ENCODE measurements around the gene PPP2R2C. TPM values are rescaled to one million over a fixed set of nuclear protein-coding genes. Genes with fewer than 3 reads are reported as not detected.
A peak's percentile ranks its signal among the peaks of the same experiment; 100 is the strongest.

The PPP2R2C gene
- total RNA-seq, 2 donors from 2014 or later = not detected

DNA sequence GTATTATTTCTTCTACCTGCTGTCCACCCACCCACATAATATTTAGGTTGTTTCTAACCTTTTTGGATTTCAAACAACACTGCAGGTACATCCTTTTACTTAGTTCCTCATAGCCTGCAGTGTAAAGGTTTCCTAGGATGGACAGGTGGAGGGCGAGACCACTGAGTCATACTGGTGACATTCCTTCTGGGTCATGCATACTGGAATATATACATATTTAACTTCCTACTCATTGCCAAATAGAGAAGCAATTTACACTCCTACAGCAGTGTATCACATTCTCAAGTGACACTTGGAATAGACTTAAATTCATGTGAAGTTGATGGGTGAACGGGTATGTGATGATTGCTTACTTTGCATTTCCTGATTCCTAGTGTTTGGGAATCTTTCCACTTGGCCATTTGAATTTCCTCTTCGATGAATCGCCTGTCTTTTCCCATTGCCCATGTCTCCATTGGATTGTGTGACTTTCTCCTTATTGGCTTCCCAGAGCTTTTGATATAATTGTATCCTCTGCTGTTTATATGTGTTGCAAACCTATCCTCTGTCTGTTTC, 8.2 kb upstream of the PPP2R2C start:
- ATAC-seq (replicated peaks) = no peak
- H3K4me3 Mint-ChIP-seq = no peak overlapping the region
- peaks cover 1% of the 10 kb centered on the region for H3K9me3 Mint-ChIP-seq
- H3K4me1 Mint-ChIP-seq = no peaks in the 10 kb centered on the region
- peaks cover 18% of the 10 kb centered on the region for H3K27me3 Mint-ChIP-seq
- no peaks in the 10 kb centered on the region for H3K36me3 Mint-ChIP-seq (ENCODE audit: low read depth)
- no peak overlapping the region for H3K27ac Mint-ChIP-seq

DNA sequence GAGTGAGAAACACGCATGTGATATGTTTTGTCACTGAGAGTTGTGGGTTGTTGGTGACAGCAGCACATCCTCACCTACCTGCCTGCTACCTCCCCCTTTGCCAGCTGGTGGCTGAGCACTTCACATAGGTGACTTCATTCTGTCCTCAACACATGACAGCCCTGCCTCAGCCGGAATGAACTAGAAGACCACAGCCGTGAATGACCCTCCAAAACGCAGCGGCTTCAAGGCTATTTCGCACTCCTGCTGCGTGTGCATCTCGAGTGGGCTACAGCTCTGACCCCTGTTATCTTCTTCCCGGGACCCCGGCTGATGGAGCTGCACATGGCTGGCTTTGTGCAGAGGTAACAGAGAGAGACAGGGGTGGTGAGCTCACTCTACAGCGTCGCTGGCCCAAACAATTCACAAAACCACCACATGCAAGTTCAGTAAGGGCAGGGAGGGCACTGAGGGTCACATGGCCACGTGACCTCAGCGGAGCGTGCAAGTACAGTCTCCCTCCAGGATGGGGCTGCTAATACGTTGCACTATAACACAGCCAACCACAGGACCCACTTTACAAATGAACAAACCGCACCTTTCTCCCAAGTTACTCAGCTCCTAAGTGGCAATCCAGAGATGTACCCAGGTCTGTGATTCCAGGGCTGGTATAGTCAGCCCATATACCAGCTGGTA, 6.3 kb upstream of the PPP2R2C start:
- no peaks in the 10 kb centered on the region for H3K36me3 Mint-ChIP-seq (ENCODE audit: low read depth)
- ATAC-seq (replicated peaks) = no peak
- peaks cover 37% of the 10 kb centered on the region for H3K27me3 Mint-ChIP-seq
- H3K27ac Mint-ChIP-seq = no peak overlapping the region
- H3K4me3 Mint-ChIP-seq = no peak overlapping the region
- H3K9me3 Mint-ChIP-seq = no peaks in the 10 kb centered on the region
- no peaks in the 10 kb centered on the region for H3K4me1 Mint-ChIP-seq

GRCh38 chr4:6476893-6477292, 4.5 kb upstream of the PPP2R2C start:
- H3K27ac Mint-ChIP-seq = no peak overlapping the region
- H3K27me3 Mint-ChIP-seq = peaks cover 43% of the 10 kb centered on the region
- H3K4me1 Mint-ChIP-seq = no peaks in the 10 kb centered on the region
- no peaks in the 10 kb centered on the region for H3K9me3 Mint-ChIP-seq
- H3K36me3 Mint-ChIP-seq (ENCODE audit: low read depth) = no peaks in the 10 kb centered on the region
- H3K4me3 Mint-ChIP-seq = no peak overlapping the region
- ATAC-seq (replicated peaks) = no peak

DNA sequence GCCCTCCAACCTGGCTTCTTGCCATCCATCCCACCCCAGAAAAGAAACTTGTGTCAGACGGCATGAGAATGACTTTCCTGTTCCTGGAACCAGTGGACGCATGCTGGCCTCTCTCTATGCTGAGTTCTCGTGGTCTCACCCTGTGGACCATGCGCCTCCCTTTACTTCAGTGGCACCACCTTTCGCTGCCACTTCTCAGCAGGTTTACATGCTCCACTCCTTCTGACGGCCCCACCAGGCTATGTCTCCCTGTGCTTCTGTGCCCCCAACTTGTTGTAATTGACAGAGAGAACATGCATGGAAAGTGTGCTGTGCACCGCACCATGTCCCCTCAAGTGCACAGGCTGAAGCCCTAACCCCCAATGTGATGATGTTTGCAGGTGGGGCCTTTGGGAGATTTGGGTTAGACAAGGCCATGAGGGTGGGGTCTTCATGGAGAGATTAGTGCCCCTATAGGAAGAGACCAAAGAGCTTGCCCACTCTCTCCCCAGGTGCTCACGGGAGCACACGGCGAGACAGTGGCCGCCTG, 3.1 kb upstream of the PPP2R2C start:
- no peak for ATAC-seq (replicated peaks)
- Mint-ChIP-seq H3K36me3 (ENCODE audit: low read depth) (no peaks in the 10 kb centered on the region), H3K9me3 (no peaks in the 10 kb centered on the region), H3K27ac (no peak overlapping the region), H3K27me3 (peaks cover 36% of the 10 kb centered on the region), H3K4me1 (no peaks in the 10 kb centered on the region), H3K4me3 (no peak overlapping the region)

DNA sequence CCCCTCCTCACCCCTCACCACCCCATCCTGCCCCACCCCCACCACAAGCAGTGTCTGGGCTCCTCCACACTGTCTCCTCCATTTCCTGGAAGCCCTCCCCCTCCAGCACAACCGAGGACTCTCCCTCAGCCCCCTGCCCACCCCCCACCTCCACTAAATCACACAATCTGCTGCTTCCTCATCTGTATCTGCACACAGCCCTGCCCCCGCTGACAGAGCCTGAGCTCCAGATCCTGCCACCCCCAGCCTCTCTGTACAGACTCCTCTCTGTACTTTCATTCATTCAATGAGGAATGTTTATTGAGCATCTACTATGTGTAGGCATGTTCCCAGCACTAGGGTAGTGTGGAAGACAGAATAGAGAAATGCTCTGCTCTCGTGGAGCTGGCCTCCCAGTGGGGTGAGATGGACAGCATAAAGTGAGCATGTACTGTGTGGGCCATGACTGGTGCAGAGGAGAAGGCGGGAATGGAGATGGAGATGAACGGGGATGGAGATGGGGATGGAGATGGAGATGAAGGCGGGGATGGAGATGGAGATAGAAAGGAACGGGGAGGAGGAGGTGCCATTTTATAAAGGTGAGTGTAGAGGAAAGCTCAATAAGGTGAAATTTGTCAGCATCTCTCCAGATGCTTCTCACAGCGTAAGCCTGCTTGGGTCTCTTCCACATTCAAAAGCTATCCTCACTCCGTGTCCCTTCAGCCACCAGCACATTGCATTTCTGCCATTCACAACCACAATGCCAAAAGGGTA, 2.5 kb upstream of the PPP2R2C start:
- H3K27ac Mint-ChIP-seq = no peak overlapping the region
- no peak for ATAC-seq (replicated peaks)
- no peaks in the 10 kb centered on the region for H3K36me3 Mint-ChIP-seq (ENCODE audit: low read depth)
- no peak overlapping the region for H3K4me3 Mint-ChIP-seq
- H3K4me1 Mint-ChIP-seq = no peaks in the 10 kb centered on the region
- H3K9me3 Mint-ChIP-seq = no peaks in the 10 kb centered on the region
- H3K27me3 Mint-ChIP-seq = peaks cover 40% of the 10 kb centered on the region

- Mint-ChIP-seq H3K4me3 (no peak overlapping the region), H3K27ac (no peak overlapping the region), H3K27me3 (peaks cover 48% of the 10 kb centered on the region), H3K4me1 (no peaks in the 10 kb centered on the region), H3K9me3 (no peaks in the 10 kb centered on the region), H3K36me3 (ENCODE audit: low read depth) (no peaks in the 10 kb centered on the region)
- no peak for ATAC-seq (replicated peaks)
Observed at GRCh38 chr4:6474053-6474568, 1.7 kb upstream of the PPP2R2C start.

GRCh38 chr4:6473264-6474052, 1.0 kb upstream of the PPP2R2C start:
- no peak for ATAC-seq (replicated peaks)
- peaks cover 54% of the 10 kb centered on the region for H3K27me3 Mint-ChIP-seq
- H3K4me1 Mint-ChIP-seq = no peaks in the 10 kb centered on the region
- no peaks in the 10 kb centered on the region for H3K9me3 Mint-ChIP-seq
- no peaks in the 10 kb centered on the region for H3K36me3 Mint-ChIP-seq (ENCODE audit: low read depth)
- H3K27ac Mint-ChIP-seq = no peak overlapping the region
- no peak overlapping the region for H3K4me3 Mint-ChIP-seq

- ATAC-seq (replicated peaks) = no peak
- H3K27ac Mint-ChIP-seq = no peak overlapping the region
- H3K36me3 Mint-ChIP-seq (ENCODE audit: low read depth) = no peaks in the 10 kb centered on the region
- H3K4me1 Mint-ChIP-seq = no peaks in the 10 kb centered on the region
- H3K4me3 Mint-ChIP-seq = no peak overlapping the region
- H3K9me3 Mint-ChIP-seq = no peaks in the 10 kb centered on the region
- peaks cover 57% of the 10 kb centered on the region for H3K27me3 Mint-ChIP-seq
Observed at GRCh38 chr4:6472008-6472386, 417 bp downstream of the PPP2R2C start.

GRCh38 chr4:6471307-6472007, 957 bp downstream of the PPP2R2C start:
- Mint-ChIP-seq H3K9me3 (no peaks in the 10 kb centered on the region), H3K36me3 (ENCODE audit: low read depth) (no peaks in the 10 kb centered on the region), H3K27me3 (peaks cover 62% of the 10 kb centered on the region), H3K4me1 (no peaks in the 10 kb centered on the region), H3K27ac (no peak overlapping the region), H3K4me3 (no peak overlapping the region)
- no peak for ATAC-seq (replicated peaks)

- H3K4me3 Mint-ChIP-seq = peak overlapping the region; percentile 30
- H3K27me3 Mint-ChIP-seq = peaks cover 63% of the 10 kb centered on the region
- H3K9me3 Mint-ChIP-seq = no peaks in the 10 kb centered on the region
- H3K4me1 Mint-ChIP-seq = no peaks in the 10 kb centered on the region
- ATAC-seq (replicated peaks) = no peak
- H3K36me3 Mint-ChIP-seq (ENCODE audit: low read depth) = no peaks in the 10 kb centered on the region
- H3K27ac Mint-ChIP-seq = no peak overlapping the region
Observed at GRCh38 chr4:6470502-6471306, 1.7 kb downstream of the PPP2R2C start.

DNA sequence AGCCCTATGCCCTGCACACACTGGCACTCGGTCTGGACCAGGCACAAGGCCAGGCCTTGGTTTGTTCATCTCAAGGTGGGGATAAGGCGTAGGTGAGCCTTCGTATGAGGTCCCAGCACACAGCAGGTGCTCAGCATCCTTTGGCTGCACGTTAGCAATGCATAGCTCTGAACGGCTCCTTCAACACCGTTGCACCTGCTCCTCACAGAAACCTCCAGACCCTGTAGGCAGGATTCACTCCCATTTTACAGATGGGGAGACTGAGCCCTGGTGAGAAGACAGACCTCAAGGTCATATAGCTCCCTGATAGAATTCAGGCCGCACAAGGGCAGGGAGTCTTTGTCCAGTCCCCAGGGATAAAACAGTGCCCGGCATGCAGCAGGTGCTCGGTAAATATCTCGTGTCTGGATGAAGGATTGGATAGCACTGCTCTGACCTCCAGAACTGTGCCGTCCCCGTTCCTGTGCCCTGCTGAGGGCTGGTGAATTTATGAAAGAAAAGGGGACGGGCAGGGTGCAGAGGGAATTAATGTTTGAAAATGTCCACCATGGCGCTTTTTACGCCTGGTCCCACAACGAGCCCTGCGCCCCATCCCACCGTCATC, 2.4 kb downstream of the PPP2R2C start:
- no peak for ATAC-seq (replicated peaks)
- peak overlapping the region; percentile 30 for H3K4me3 Mint-ChIP-seq
- no peak overlapping the region for H3K27ac Mint-ChIP-seq
- no peaks in the 10 kb centered on the region for H3K9me3 Mint-ChIP-seq
- no peaks in the 10 kb centered on the region for H3K4me1 Mint-ChIP-seq
- no peaks in the 10 kb centered on the region for H3K36me3 Mint-ChIP-seq (ENCODE audit: low read depth)
- peaks cover 59% of the 10 kb centered on the region for H3K27me3 Mint-ChIP-seq

DNA sequence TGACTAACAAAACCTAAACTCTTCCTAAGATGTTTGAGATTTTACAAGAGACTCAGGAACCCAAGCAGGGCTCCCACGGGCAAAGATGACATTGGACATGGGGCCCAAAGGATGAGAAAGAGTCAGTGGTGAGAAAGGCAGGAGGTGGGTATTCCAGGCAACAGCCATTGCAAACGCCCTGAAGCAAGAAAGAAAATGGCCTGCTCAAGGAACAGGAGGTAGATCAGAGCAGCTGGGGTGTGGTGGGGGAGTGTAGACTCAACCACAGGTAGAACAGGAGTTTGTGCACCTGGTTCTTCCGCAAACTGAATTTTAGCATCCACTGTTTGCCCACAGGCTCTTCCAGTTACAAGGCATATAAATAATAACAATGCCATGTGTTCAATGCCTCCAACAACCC, 3.3 kb downstream of the PPP2R2C start:
- ATAC-seq (replicated peaks) = no peak
- Mint-ChIP-seq H3K4me3 (no peak overlapping the region), H3K36me3 (ENCODE audit: low read depth) (no peaks in the 10 kb centered on the region), H3K9me3 (no peaks in the 10 kb centered on the region), H3K4me1 (no peaks in the 10 kb centered on the region), H3K27ac (no peak overlapping the region), H3K27me3 (peaks cover 58% of the 10 kb centered on the region)

DNA sequence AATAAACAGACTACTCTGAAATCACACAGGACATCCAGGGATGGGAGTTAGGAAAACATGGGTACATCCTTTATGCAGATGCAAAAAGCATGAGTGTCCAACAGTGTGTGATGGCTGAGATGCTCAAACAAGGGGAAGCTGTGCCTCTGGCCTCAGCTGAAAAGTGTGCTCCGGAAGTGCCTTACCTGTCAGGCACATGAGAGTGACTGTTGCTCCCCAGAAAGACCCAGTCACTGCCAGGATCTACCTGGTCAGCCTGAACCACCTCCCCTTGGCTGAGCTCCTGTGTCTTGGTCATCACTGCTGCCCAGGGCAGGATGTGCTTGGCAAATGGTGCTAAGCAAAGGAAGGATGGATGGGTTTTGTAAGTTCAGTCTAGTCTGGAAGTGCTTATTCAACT, 4.0 kb downstream of the PPP2R2C start:
- no peak overlapping the region for H3K27ac Mint-ChIP-seq
- peaks cover 55% of the 10 kb centered on the region for H3K27me3 Mint-ChIP-seq
- no peaks in the 10 kb centered on the region for H3K9me3 Mint-ChIP-seq
- H3K4me1 Mint-ChIP-seq = no peaks in the 10 kb centered on the region
- no peak for ATAC-seq (replicated peaks)
- H3K36me3 Mint-ChIP-seq (ENCODE audit: low read depth) = no peaks in the 10 kb centered on the region
- no peak overlapping the region for H3K4me3 Mint-ChIP-seq

Measured in activated T-helper 17 cell treated with anti-CD3 and anti-CD28 coated beads, Interleukin-2, amount 50 U/mL, for 72 hours (primary cell).